Suppressor macrophage treated with lipopolysaccharide for 1 hour (primary cell): Measurements from ENCODE around the gene ZBTB7C.

Source experiments
- DNase-seq, 3 donors: peaks; one replicate each; pipeline ENCODE4 v3.0.0-alpha.2; 2020 to 2022

Gene ZBTB7C

DNA sequence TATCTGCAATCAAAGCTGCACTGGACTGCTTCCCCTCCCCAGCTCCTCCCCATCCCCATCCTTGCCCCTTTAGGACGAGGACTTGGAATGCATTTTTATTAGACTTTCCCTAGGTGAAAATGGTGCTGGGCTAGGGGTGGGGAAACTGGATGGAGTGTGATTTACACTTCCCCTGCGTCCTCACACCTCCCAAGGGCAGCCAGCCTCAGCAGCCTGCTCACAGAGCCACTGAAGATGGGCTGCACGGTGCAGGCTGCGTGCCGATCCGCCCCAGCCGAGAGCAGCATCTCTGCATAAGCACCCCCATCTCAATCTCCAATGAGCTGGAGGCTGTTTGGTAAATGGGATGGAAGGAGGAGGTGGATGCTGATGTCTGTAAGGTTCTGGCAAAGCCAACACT is 87.6 kb downstream of the ZBTB7C start:
- no peak for DNase-seq

DNA sequence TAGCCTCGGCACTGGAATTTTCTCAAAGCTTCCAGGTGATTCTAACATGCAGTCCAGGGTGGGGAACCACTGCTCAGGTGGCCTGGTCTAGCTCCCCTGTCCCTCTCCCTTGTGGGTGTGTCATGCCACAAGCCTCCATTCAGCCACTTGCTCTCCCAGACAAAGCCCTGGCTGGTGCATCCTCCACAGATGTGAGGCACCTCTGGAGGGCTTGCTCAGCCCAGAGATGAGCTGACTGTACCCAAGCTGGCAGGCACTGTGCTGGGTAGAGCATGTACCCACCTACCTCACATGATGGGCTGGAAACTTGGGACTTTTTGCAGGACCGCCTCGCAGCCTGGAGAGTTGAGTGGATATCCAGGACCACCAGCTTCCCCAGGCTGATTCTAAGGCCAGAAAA is 88.1 kb downstream of the ZBTB7C start:
- no peak for DNase-seq

DNA sequence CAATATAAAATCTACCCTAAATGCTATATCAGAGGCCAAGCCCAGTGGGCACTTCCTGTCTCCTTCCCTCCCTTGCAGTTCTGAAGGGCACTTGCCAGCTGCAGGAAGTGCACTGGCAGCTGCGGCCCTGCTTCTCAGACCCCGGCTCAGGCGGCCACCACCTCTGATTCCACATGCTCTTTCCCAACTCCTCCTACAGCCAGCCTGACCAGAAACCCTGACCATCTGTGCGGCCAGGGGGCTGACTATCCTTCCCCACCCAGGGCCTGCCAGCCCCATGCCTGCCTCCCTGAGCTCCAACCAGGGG is 88.6 kb downstream of the ZBTB7C start:
- DNase-seq = no peak

- peak; percentile 6 to 28 (median 8) for DNase-seq
Observed at GRCh38 chr18:48319801-48320638, 89.2 kb downstream of the ZBTB7C start.

DNA sequence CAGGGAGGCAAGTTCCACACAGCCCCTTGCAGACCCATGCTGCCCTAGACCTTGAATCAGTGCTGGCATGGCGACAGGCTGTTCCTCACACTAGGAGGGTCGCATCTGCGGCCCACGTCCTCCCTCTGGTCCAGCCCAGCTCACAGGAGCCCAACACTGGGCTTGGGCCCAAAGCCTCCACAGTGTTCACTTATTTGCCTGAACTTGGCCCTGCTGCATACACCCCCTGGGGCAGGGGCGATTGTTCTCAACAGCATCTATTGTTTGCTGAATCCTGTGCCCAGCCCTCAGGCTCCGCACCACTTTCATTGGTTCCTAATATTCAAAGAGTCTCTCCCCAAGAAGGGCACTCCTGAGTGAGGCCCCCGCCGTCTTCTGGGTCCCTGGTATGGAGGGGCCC is 90.7 kb downstream of the ZBTB7C start:
- DNase-seq = no peak

GRCh38 chr18:48317781-48318381 is 91.3 kb downstream of the ZBTB7C start:
- peak in 1 of 3 donors; percentile 10 for DNase-seq

DNA sequence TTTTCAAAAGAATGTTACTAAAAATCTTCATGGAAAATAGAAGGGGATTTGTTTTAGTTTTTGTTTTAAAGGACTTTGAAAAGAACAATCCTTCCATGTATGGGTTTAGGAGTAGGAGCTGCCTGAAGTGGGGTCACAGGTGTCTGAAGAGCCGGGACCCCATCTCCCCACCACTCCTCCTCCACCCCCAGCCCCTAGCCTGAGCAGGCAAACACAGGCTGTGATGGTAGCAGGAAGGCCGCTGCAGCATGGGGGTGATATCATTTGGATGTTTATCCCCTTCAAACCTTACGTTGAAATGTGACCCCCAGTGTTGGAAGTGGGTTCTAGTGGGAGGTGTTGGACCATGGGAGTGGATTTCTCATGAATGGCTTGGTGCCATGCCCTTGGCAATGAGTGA is 93.0 kb downstream of the ZBTB7C start:
- DNase-seq = no peak

DNA sequence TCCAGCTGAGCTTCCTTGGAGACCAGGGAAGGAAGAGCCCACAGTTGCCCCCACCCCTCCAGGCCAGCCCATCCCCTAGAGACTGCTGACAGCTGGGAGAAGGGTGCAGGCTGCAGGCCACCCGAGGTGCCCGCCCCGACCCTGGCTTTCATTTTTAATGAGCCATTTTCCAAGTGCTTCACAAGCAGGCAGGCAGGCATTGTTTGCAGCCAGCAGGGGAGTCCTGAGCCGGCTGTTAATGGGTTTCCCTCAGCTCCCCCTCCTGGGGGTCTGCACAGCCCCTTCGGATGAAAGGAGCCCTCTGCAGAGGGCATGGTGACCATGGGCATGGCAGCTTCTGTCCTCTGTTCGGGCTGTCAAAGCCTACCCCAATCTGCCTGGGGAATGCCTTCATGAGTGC is 94.5 kb downstream of the ZBTB7C start:
- DNase-seq = no peak

GRCh38 chr18:48313792-48314191 is 95.4 kb downstream of the ZBTB7C start:
- no peak for DNase-seq

GRCh38 chr18:48312066-48312465 is 97.1 kb downstream of the ZBTB7C start:
- no peak for DNase-seq

GRCh38 chr18:48310999-48311398 is 98.2 kb downstream of the ZBTB7C start:
- DNase-seq = no peak

DNA sequence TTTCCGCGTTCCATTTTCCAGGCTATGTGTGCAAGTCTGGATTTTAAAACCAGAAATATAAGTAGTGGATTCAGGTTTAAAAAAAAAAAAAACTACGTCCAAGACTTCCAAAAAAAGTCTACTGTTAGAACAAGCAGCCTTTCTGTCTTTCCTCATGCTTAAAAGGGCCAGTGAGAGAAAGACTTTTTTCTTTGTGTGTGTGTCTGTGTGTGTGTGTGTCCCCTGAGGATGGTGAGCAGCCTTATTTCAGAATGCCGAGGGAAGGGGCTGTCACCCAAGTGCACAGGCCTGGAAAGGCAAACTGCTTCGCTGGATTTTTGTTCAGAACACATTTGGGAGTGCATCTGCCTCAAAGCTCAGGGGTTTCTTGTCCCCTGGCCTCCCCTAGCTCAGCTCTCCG is 98.8 kb downstream of the ZBTB7C start:
- no peak for DNase-seq

DNA sequence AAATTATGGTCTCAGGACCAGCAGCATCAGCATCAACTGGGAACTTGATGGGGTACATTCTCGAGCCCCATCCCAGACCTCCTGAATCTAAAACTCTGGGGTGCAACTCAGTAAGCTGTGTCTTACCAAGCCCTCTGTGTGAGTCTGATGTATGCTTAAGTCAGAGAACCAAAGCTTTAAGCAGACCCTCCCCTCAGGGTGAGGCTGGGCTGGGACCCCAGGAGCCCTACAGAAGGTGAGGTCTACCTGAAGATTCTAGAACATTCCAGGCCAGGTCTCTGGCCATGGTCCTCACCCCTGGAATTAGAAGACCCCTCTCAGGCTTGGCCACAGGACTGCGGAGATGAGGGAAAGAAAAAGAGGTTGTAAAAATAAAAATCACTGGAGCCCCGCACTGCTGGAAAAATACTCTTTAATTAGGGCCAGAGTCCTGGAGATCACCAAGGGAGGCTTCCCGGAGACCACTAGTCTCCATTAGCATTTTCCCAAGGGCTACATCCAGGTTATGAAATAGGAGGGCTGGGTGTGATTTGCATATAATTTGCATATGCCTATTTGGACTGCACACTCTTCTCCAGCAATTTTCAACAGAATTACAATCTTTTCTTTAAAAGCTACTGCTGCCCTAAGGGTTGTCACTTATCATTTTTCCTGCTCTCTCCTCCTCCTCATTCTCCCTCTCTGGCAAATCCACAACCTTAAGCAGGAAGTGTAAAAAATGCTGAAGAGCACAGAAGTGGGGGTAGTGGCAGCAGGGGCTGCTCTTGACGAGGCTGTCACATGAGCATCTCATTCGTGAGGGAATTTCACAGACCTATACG is 100.2 kb downstream of the ZBTB7C start:
- no peak for DNase-seq

DNA sequence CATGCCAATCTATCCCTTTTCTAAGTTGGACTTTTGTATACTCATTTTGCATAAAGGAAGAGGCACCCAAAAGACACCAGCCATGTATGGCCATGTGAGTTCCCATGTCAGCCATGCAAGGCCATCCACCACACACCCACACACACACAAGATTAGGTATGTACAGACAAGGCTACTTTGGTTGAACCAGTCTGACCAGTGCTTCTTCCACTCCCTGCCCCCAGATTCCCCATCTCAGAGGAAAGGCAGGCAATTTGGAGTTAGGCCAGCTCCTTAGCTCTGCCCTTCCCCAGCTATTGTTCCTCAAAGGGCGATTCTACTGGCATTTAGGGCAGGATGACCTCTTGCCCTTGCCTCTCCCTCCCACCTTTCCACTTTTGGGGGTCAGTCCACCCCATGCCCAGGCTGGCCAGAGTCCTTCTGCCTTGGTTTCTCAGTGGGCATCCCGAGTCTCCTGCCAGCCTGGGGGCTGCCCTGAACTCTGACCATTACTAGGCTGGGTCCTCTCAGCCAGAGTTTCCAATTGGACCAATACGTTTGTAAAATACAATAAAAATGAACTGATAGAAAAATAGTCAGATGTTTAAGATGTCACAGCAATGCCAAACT is 101.1 kb downstream of the ZBTB7C start:
- DNase-seq = no peak

DNA sequence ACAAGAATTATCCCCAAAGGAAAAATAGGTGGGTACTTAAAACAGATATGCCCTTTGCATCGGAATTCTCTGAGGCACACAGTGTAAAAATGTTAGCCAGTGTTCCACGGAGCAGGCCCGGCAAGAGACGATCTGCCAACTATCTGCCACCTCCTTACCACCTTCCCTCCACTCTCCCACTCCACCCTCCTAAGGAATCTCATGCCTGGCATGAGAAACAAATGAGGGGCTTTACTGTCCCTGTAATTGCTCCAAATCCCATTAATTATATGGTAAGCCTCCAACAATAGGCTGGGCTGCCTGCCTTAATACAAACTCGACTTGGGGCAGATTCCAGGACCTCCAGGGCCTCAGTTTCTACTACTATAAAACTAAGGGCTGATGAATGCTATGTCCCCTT is 102.3 kb downstream of the ZBTB7C start:
- DNase-seq = no peak

DNA sequence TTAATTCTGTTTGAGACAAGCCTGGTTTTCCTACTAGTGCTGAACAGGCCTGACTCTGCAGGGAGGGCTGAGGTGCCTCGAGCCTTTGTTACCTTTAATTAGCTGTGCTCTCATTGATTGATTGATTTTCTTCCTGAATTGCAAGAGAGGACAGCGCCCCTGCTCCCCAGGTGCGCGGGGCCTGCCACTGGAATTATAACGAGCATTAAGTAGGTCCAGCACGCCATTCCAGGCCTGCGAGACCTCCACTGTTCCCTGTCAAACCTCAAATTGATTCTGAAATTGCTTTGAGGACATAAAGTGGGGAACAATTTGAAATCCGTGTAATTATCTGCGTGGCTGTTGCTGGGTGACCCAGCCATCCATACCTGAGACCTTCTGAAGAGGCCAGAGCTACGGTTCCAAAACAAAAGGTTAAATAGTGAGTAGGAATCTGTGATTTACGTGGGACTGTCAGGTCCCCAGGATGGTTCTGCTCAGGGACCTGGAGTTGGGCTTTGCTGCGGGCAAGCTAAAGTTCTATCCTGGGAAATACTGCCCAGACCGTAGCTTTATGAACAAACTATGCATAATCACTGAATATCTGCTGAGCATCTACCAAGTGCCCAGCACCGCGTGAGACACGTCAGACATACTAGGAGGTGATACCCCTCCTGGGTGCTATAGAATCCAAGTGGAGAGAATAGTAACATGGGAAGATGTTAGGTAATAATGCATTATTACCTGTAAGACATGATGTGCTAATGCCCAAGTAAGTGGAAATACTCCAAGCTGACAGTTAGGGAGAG is 104.1 kb downstream of the ZBTB7C start:
- no peak for DNase-seq

DNA sequence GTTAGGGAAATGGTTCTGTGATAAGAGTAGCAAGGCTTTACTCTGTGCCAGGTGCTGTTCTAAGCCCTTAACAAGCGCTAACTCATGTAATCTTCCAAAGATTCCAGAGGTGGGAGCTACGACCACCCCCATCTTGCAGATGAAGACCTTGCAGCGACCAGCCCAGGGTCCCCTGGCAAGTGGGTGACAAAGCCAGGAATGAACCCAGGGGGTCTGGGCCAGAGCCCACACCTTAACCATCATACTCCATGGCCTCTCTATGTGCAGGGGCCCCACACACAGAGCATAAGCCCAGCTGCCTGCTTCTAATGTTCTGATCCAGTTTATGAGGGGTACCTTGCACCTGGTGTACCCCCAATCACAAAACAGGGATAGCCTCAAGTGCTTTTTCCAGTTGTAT is 105.3 kb downstream of the ZBTB7C start:
- no peak for DNase-seq

DNA sequence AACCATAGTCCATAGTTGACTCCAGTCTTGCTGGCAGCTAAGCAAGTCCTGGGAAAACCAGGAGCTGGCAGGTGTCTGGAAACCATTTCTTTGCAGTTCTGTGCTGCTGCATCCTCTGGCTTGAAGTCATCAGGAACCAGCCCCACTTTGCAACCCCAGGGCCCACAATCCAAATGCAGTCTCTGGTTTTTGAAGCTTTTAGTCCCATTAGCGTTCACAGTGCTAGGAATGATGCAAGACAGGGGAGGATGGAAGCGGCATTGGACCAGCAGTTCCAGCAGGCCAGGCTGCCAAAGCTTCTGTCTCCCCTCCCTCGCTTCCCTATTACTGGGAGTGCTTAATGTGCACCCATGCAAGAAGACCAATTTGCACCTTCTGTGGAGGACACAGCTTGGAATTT is 106.4 kb downstream of the ZBTB7C start:
- no peak for DNase-seq

DNA sequence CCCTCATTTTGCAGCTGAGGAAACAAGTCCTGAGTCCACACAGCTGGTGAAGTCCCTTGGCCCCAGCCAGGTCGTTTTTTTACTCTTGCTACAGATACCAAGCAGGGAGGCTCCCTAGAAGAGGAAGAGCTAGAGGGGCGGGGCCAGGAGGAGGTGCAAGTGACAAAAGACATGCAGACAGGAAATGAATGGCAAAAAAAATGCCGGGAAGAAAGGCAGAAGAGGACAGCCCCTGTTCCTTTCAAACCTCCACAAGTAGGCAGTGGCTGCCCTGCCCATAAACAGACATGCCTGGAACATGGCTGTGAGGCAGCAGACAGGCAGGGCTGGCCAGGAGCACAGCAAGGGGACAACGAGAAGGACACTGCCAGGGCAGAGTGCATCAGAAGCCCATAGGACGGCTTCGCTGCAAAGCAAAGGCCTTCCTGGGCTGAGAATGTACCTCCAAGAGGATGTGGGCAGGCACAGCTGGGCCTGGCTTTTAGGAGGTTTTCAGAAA is 108.7 kb downstream of the ZBTB7C start:
- DNase-seq = peak; percentile 66 to 80 (median 69)

DNA sequence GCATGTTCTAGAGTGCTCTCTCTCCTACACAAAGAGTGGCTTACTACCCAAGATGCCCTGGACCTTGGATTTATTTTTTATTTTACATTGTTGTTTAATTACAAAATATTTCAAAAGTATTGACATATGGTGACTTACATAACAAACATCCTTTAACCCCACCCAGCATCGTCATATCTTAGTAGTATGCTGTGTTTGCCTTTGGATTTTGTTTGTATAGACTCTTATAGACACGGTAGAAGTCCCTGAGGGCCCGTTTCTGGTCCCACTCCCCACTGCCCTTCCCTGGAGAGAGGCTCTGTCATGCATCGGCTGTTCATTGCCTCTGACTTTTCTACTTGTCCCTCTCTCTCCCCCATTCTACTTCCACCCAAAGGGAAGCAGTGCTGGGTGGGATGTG is 112.0 kb downstream of the ZBTB7C start:
- DNase-seq = no peak

DNA sequence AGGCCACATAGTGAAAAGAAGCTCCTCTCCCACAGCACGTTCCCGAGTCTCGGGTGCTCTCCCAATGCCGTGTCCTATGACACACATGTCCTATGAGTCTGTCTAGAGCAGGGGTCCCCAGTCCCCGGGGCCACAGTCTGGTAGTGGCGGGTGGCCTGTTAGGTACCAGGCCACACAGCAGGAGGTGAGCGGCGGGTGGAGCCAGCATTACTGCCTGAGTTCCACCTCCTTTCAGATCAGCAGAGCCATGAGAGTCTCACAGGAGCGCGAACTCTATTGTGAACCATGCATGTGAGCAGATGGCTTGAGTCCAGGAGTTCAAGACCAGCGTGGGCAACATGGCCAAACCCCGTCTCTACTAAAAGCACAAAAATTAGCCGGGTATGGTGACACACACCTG is 112.6 kb downstream of the ZBTB7C start:
- no peak for DNase-seq

DNA sequence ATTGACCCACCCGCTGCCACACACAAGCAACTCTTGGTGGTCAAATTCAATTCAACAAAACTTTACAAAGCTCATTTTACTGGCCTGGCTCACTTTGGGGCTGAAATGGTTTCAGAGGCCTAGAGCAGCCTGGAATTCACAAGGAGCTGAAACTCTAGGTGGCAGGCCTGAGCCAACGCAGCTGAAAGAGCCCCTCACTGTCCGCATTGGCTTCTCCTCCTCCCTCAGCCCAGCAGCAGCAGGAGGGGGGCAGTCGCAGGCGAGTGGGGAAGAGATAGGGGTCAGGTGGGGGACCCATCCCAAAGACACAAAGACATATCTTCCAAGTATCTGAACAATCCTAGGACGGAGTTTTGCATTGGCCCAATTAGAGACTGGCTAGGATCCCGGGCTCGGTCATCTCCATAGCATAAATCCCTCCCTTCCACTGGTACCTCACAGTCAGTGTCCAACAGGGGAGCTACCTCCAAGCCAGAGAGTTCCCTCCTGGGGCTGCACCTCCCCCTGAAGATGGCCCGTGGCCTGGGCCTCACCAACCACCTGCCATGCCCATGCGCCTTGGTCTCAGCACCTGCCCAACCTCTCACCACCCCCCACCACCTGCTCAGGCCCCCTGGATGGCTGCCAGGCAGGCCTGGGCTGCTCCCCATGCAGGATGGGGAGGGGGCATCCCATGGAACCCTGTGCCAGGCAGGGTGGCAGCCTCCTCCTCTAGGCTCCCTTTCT is 113.4 kb downstream of the ZBTB7C start:
- DNase-seq = no peak
